Kidney epithelial cell (primary cell): ENCODE results near the gene SH3RF3. TPM values are rescaled to one million over a fixed set of nuclear protein-coding genes. Genes with fewer than 3 reads are reported as not detected.

Source experiments
- DNase-seq: peaks from one replicate; pipeline ENCODE4 v3.0.0-alpha.2; 2010; ENCODE audit warnings: low read depth
- H3K27me3 ChIP-seq: 2 replicates; pipeline ENCODE4 v1.6.0; 2011; ENCODE audit warnings: low read length; ENCODE audit not compliant: control insufficient read depth, insufficient read depth
- H3K36me3 ChIP-seq: 2 replicates; pipeline ENCODE4 v1.5.1; 2011; ENCODE audit warnings: low read length; ENCODE audit not compliant: control insufficient read depth, insufficient read depth
- H3K4me3 ChIP-seq: 2 replicates; pipeline ENCODE4 v1.5.1; 2011; ENCODE audit warnings: low read depth, mild to moderate bottlenecking, control low read depth, low read length
- total RNA-seq: library from RNA; depleted of rRNA; stranded (reverse); fragments of >200 nt; gene quantifications from 2 replicates; pipeline ENCODE4 v1.2.3, GENCODE V29; 2015
- TF ChIP-seq, protein P1 (sequence below): IDR thresholded peaks from 2 replicates; pipeline ENCODE4 v1.5.1; 2011; ENCODE audit warnings: mild to moderate bottlenecking, moderate library complexity, low read length, control low read depth, inconsistent platforms; ENCODE audit not compliant: insufficient read depth, poor library complexity, severe bottlenecking

The SH3RF3 gene
- total RNA-seq, 1 donor from 2014 or later = 9.6 TPM

DNA sequence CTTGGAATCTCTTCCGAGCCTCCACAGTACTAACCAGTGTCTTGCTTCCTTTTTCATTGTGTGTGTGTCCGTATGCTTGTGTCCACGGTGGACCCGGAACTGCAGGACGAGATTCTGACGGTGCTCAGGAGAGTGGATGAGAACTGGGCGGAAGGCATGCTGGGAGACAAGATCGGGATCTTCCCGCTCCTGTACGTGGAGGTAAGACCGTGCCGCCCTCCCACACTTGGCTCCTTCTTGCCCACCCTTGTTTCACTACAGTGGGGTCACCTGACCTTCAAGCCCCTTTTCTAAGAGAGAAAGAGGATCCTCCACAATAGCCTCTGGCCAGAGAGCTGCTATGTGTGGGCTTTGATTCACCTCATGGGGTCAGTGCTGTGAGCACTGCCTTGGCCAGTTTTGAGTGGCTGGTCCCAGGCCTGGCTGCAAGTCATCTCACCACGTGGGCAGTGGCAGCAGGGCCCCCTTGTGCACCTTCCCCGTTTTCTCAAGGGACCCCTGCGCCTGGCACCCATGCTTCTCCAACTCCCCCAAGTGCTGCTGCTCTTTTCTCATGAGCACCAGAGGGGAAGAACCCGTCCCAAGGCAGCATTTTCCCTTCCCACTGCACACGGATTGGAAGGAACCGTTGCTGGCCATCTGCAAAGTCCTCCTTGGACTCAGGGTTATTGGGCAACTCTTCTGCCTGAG is 242.6 kb downstream of the SH3RF3 start:
- no peak for DNase-seq
- Histone ChIP-seq H3K4me3 (no peak overlapping the region), H3K36me3 (no peaks in the 10 kb centered on the region), H3K27me3 (no peaks in the 10 kb centered on the region)
- TF ChIP-seq, protein P1, sequence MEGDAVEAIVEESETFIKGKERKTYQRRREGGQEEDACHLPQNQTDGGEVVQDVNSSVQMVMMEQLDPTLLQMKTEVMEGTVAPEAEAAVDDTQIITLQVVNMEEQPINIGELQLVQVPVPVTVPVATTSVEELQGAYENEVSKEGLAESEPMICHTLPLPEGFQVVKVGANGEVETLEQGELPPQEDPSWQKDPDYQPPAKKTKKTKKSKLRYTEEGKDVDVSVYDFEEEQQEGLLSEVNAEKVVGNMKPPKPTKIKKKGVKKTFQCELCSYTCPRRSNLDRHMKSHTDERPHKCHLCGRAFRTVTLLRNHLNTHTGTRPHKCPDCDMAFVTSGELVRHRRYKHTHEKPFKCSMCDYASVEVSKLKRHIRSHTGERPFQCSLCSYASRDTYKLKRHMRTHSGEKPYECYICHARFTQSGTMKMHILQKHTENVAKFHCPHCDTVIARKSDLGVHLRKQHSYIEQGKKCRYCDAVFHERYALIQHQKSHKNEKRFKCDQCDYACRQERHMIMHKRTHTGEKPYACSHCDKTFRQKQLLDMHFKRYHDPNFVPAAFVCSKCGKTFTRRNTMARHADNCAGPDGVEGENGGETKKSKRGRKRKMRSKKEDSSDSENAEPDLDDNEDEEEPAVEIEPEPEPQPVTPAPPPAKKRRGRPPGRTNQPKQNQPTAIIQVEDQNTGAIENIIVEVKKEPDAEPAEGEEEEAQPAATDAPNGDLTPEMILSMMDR = no peak

DNA sequence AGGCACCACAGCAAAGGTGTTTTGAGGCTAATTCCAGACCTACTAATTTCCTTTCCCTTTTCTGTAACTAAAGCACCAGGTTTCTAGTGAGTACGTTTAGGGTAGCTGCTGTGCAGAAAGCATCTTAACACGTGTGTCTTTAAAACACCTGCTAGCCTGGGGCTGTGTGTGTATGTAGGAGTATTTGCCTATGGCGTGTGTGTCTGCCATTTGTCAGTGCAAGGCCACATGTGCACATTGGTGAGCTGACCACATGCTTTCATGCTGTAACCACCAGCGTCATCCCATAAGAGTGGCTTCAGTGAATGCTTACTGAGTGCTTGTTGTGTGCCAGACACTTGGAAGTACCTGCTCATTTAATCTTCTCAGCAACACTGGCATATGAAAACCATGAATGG is 243.2 kb downstream of the SH3RF3 start:
- Histone ChIP-seq H3K4me3 (no peak overlapping the region), H3K27me3 (no peaks in the 10 kb centered on the region), H3K36me3 (no peaks in the 10 kb centered on the region)
- DNase-seq = no peak
- TF ChIP-seq, protein P1 = no peak

- TF ChIP-seq, protein P1 = no peak
- H3K4me3 ChIP-seq = no peak overlapping the region
- H3K36me3 ChIP-seq = no peaks in the 10 kb centered on the region
- no peak for DNase-seq
- no peaks in the 10 kb centered on the region for H3K27me3 ChIP-seq
Measured at GRCh38 chr2:109372614-109373013, 243.6 kb downstream of the SH3RF3 start.

- no peak overlapping the region for H3K4me3 ChIP-seq
- TF ChIP-seq, protein P1 = no peak
- no peak for DNase-seq
Measured at GRCh38 chr2:109373791-109374547, 245.0 kb downstream of the SH3RF3 start.

DNA sequence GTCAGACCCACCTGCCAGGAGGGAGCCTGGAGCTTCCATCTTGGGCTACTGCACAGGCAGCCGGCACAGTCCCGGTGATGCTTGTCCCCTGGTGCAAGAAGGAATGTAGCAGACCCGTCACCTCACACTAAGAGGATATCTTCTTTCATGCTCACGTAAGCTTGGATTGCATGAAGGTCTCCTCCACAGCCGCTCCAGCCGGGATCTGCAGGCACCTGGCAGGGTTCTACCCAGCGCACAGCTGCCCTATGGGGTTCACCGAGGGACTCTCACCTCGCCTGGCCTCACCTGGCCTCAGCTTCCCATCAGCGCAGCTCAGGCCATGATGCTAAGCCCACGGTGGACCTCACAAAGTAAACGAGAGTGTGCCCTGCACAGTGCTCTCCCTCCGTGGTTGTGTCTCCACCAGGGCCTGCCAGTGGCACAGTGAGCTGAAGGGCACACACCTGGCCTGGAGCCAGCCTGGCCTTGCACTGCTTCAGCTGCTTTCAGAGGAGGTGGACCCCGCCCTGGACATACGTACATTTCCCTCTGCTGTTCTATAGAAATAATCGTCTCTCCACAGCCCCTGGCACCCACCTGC is 245.6 kb downstream of the SH3RF3 start:
- DNase-seq = no peak
- Histone ChIP-seq H3K36me3 (no peaks in the 10 kb centered on the region), H3K4me3 (no peak overlapping the region), H3K27me3 (no peaks in the 10 kb centered on the region)
- TF ChIP-seq, protein P1 = no peak

More at GRCh38 chr2:109373791-109374547, 245.0 kb downstream of the SH3RF3 start:
- H3K36me3 ChIP-seq = no peaks in the 10 kb centered on the region
- H3K27me3 ChIP-seq = no peaks in the 10 kb centered on the region
